HG02840 (cell line): ENCODE data around the gene BEST2.
"Not testable (repeated sequence)": the region's sequence is repeated elsewhere in the genome, so short reads cannot be mapped to it uniquely, and the experiment has no call there.

ENCODE experiments used
- ATAC-seq: cut with Tn5 transposase; IDR thresholded peaks from one replicate; pipeline ENCODE4 v1.9.1; 2021; ENCODE audit warnings: mild to moderate bottlenecking, moderate library complexity, moderate number of reproducible peaks; ENCODE audit not compliant: unreplicated experiment, low FRiP score

Gene BEST2

DNA sequence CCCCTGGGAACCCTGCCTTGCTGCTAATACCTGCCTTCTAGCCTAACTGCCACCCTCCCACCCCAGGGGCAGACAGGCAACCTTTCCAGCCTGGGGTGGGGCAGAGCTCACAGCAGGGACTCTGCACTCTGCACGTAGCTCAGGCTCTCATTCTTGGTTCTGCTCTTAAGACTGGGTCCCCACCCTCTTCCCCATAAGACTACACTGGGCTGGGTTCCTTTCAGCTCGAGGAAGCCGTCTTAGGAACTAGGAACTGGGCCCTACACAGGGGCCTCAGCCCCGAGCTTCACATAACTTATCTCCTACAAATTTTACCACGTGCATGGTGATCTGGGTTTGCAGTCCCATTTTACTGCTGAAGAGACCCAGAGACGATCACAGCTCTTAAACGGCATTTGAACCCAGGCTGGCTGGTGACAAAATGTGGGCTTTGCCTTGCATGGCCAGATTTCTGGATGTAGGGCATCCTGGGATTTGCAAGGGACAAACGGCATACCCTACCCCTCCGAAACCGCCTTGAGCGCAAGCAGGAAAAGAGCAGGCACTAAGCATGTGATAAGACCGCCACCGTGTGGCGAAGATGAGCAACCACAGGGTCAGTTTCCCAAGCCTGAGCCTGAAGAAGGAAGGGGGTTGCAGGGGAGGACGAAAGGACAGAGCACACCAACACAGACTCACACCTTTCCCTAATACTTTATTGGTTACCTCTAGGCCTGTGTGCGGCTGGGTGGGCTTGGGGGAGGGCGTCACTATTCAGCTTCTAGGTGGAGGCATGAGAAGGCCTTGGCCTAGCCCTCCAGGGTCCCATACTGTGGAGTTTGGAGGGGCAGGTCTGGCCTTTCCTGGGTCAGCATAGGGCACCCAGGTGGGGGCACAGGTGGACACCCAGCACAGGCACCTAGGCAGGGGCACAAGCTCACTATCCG, 44.8 kb downstream of the BEST2 start:
- no peak for ATAC-seq

DNA sequence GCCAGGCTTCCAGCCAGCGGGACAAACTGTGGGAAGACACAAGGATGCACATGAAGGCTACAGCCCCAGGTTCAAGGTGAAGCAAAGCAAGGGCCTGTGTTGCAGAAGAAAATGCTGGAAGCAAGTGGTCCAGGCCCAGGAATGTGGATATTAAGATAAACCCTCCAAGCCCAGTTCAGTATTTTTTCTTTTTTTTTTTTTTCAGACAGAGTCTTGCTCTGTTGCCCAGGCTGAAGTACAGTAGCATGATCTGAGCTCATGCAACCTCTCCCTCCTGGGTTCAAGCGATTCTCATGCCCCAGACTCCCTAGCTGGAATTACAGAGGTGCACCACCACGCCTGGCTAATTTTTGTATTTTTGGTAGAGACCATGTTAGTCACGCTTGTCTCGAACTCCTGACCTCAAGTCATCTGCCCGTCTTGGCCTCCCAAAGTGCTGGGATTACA, 45.6 kb downstream of the BEST2 start:
- no peak for ATAC-seq

DNA sequence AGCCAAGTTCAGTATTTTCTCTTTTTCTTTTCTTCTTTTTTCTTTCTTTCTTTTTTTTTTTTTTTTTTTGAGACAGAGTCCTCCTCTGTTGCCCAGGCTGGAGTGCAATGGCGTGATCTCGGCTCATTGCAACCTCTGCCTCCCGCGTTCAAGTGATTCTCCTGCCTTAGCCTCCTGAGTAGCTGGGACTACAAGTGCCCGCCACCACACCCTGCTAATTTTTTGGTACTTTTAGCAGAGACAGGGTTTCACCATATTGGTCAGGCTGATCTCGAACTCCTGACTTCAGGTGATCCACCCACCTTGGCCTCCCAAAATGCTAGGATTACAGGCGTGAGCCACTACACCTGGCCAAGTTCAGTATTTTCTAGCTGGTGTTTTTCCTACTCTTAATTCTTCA, 46.0 kb downstream of the BEST2 start:
- ATAC-seq: not testable (repeated sequence)

DNA sequence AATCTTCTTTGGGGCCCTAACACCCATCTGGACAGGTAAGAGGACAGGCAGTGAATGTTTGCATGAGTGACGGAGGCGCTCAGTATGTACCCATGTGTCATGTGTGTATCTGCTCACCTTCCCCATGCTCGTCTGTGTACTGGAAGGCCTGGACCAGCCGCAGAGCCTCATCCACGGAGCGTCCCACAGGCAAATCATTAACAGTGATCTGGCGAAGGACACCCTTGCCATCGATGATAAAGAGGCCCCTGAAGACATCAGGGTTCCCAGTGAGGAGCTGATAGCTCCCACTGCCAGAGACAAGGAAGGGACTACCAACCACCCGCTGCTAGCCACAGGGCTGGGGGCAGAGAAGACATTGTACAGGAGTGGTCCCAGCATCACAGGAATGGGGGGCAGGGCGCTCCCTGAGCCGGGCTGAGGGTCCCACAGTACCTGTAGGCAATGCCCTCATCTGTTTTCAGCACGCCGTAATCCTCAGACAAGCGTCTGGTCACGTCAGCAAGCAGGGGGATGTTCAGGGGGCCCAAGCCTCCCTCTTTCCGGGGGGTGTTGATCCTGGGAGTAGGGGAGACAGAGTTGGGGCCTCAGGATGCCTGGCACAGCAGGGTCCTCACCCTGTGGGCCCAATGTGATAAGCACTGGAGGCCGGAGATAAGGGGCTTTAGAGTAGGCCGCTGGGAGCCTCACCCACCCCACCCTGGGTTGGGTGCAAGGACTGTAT, 48.3 kb downstream of the BEST2 start:
- ATAC-seq: no peak

DNA sequence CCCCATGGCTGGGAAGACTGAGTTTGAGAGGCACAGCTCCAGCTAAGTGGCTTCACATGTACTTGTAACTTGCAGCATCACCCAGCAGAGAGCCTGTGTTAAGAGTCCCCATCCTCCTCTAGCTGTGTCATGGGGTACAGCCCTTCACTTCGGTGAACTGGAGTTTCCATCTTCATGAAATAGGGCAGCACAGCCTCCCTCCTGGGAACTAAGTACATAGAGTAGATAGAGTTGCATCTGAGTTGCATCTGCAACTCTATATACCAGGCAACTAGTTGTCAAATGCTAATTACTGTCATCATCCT, 48.8 kb downstream of the BEST2 start:
- no peak for ATAC-seq

DNA sequence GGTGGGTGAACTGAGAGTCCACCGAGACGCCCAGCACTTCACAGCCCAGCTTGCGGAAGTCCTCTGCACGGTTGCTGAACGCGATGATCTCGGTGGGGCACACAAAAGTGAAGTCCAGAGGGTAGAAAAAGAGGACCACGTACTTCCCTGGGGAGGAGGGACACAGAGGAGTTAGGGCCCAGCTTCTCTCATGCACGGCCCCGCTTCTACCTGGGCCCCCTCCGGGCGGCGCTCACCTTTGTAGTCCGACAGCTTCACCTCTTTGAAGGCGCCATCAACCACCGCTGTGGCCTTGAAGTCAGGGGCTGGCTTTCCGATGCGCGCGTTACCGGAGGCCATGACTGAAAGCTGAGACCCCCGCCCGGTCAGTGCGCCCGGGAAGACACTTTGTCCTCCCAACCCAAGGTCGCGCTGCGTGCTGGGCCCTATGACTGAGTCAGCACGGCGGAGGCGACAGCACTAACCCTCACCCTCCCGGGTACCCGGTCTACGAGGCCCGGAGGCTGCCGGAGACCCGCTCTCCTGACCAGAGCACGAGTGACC, 49.4 kb downstream of the BEST2 start:
- ATAC-seq: no peak

DNA sequence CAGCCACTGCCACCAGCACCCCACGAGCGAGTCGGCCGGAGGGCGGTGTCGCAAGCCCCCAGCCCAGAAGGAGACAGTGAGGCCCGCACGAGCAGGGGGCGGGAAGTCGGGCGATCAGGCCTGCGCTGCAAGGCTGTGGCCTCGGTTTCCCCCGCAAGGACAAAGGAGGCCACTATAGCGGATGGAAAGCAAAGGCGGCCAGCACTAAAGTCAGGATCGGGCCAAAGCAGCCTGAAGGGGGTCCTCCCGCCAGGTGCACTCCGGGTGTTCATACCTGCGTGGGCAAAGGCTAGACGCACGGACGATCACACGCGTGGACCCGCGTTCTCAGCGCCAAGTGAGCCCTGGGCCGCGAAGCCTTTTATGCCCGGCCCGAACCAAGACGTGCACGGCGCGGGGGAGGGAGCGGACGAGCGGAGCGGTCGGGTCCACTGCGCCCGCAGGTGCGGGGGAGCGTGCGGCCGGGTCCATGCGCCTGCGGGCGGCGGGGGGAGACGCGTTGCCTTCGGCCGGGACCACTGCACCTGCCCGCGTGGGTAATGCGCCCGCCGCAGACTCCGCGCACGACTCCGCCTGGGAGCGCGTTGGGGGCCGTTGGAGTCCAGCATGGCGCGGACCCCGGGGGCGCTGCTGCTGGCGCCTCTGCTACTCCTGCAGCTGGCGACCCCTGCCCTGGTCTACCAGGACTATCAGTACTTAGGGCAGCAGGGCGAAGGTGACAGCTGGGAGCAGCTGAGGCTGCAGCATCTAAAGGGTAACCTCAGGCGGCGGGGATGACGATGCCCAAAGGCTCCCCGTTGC, 50.1 kb downstream of the BEST2 start, which contains the start of the genes PRDX2 and THSD8:
PRDX2 (minus strand) TSS at position 335 of the 801 bp plus-strand sequence. CDS start 539 bp downstream, outside the sequence.
THSD8 (plus strand) TSS at position 604 of the 801 bp plus-strand sequence; CDS start at position 607, 3 bp downstream.
- ATAC-seq: no peak

DNA sequence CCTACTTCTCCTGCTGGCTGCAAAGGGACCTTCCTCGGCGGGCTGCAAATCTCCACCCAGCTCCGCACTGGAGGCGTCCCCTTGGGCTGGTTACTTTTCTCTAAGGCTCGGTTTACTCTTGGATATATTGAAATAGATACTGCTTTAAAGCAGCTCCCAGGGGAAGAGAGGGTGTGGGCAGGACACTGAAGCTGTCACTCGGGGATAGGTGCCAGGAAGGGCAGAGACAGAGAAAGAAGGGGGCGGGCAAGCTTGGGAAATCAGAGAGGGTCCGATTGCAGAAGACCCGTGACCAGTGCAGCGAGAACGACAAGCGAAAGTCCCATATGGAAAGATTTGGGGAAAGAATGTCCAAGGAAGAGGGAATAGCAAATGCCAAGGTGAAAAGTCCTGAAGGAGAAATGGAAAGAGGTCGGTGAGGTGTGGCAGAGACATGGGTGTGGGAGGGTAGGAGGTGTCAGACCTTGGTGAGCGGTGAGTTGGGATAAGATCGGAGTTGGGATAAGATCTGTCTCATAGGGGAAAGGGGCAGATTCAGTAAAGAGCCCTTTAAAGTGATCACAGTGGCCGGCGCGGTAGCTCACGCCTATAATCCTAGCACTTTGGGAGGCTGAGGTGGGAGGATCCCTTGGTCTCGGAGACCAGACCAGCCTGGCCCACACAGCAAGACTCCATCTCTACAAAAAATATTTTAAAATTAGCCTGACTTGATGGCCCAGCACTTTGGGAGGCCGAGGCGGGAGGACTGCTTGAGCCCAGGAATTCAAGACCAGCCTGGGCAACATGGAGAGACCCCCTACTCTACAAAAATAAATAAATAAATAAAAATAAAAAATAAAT, 50.9 kb downstream of the BEST2 start:
- no peak for ATAC-seq

DNA sequence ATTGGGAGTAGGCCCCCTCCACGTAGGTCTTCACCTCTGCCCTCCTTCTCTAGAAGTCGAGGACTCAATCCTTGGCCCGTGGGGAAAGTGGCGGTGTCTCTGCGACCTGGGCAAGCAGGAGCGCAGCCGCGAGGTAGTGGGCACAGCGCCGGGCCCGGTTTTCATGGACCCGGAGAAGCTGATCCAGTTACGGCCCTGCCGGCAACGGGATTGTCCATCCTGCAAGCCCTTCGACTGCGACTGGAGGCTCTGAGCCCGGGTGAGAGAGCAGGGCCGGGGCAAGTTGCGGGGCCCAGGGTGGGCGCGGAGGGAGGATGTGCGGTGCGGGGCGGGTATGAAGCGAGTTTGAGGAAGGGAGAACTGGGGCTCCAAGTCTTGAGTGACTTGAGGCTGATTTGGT, 52.5 kb downstream of the BEST2 start:
- ATAC-seq: no peak

DNA sequence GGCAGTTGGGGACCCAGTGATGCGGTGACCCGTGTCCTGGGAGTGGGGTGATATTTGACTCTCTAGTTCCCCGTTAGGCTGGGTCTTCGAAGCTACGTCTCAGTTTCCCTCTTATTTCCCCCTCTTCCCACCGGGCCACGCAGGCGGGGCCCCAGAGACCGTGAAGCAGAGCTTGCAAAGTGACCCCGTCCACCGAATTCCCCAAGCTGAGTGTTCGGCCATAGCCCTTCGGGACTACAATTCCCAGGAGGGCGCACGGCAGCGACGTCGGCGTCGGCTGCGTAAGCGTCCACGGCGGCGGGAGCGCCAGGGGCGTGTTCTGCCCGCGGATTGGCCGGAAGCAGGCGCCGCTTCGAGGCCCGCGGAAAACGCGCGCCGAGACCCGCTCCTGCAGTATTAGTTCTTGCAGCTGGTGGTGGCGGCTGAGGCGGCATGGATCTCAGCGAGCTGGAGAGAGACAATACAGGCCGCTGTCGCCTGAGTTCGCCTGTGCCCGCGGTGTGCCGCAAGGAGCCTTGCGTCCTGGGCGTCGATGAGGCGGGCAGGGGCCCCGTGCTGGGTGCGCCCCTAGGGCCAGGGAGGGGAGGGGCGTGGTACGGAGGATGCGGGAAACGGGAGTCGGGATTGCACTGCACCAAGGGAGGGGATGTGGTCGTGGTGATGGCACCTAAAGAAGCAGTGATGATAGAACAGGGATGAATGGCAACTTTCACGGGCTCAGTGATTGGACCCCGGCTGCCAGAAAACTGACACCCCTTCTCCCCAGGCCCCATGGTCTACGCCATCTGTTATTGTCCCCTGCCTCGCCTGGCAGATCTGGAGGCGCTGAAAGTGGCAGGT, 54.9 kb downstream of the BEST2 start, which contains the start of gene RNASEH2A:
RNASEH2A (plus strand) TSS at position 343 of the 840 bp plus-strand sequence; CDS start at position 433, 90 bp downstream.
- peak; percentile 77 for ATAC-seq
